Activated B cell treated with CpG ODN at 0.5 μM for 24 hours (primary cell): ENCODE data around the gene PLSCR2. TPM values are rescaled to one million over a fixed set of nuclear protein-coding genes. Genes with fewer than 3 reads are reported as not detected.
A peak's percentile ranks its signal among the peaks of the same experiment; 100 is the strongest.
"Not testable (repeated sequence)": the region's sequence is repeated elsewhere in the genome, so short reads cannot be mapped to it uniquely, and the experiment has no call there.

ENCODE experiments used
- ATAC-seq: fragments of 200-7000 bp; cut with Tn5 transposase; one replicate; pipeline ENCODE4 v1.10.0; 2021; ENCODE audit warnings: low read depth, mild to moderate bottlenecking, moderate library complexity
- CTCF ChIA-PET: fragments of 350-600 bp; sonication (Branson Sonifier 250); formaldehyde crosslinking; loops from one replicate; lab custom pipeline; 2021; ENCODE audit warnings: antibody characterized with exemption; lab: Charles Lee
- POLR2A ChIA-PET: fragments of 350-600 bp; sonication (Branson Sonifier 250); formaldehyde crosslinking; loops from one replicate; lab custom pipeline; 2021; ENCODE audit warnings: antibody characterized with exemption; lab: Charles Lee
- DNase-seq: peaks from one replicate; pipeline ENCODE4 v3.0.0; 2022
- H3K27ac Mint-ChIP-seq: one replicate; pipeline ENCODE4 v1.8.0; 2020; ENCODE audit warnings: mixed read lengths
- H3K27me3 Mint-ChIP-seq: one replicate; pipeline ENCODE4 v1.8.0; 2021; ENCODE audit warnings: mixed read lengths
- H3K36me3 Mint-ChIP-seq: one replicate; pipeline ENCODE4 v1.8.0; 2021; ENCODE audit warnings: low read depth, mixed read lengths
- H3K4me1 Mint-ChIP-seq: one replicate; pipeline ENCODE4 v1.8.0; 2021; ENCODE audit warnings: mixed read lengths
- H3K4me3 Mint-ChIP-seq: one replicate; pipeline ENCODE4 v1.8.0; 2020; ENCODE audit warnings: mild to moderate bottlenecking, mixed read lengths
- H3K9me3 Mint-ChIP-seq: one replicate; pipeline ENCODE4 v1.8.0; 2020; ENCODE audit warnings: mixed read lengths
- intact Hi-C: fragments of 100-400 bp; cut with micrococcal nuclease; formaldehyde crosslinking; loops from one replicate; pipeline ENCODE4 v1.15.1; 2024
- total RNA-seq: library from RNA; stranded (reverse); gene quantifications from 2 replicates; pipeline ENCODE4 v1.2.3, GENCODE V29; 2022
- TF ChIP-seq, protein P1 (sequence below): fragments of 200-600 bp; IDR thresholded peaks from one replicate; pipeline ENCODE4 v1.8.0; 2022; ENCODE audit warnings: antibody characterized with exemption, mild to moderate bottlenecking

Gene PLSCR2
- total RNA-seq, 1 donor from 2014 or later = not detected

DNA sequence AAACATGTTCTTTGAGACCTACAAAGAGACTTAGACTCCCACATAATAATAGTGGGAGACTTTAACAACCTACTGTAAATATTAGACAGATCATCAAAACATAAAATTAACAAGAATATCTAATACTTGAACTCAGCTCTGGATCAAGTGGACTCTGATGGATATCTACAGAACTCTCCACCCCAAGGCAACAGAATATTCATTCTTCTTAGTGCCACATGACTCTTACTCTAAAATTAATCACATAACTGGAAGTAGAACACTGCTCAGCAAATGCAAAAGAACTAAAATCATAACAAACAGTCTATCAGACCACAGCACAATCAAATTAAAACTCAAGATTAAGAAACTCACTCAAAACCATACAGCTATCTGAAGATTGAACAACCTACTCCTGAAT lies 15.9 kb upstream of the PLSCR2 start:
- ChIA-PET POLR2A (no interaction called here), CTCF (no interaction called here)
- ATAC-seq = no peak
- H3K27ac Mint-ChIP-seq = no peak overlapping the region
- TF ChIP-seq, protein P1, sequence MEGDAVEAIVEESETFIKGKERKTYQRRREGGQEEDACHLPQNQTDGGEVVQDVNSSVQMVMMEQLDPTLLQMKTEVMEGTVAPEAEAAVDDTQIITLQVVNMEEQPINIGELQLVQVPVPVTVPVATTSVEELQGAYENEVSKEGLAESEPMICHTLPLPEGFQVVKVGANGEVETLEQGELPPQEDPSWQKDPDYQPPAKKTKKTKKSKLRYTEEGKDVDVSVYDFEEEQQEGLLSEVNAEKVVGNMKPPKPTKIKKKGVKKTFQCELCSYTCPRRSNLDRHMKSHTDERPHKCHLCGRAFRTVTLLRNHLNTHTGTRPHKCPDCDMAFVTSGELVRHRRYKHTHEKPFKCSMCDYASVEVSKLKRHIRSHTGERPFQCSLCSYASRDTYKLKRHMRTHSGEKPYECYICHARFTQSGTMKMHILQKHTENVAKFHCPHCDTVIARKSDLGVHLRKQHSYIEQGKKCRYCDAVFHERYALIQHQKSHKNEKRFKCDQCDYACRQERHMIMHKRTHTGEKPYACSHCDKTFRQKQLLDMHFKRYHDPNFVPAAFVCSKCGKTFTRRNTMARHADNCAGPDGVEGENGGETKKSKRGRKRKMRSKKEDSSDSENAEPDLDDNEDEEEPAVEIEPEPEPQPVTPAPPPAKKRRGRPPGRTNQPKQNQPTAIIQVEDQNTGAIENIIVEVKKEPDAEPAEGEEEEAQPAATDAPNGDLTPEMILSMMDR = no peak
- intact Hi-C loops = no loop called here
- no peaks in the 10 kb centered on the region for H3K4me1 Mint-ChIP-seq
- peaks cover 16% of the 10 kb centered on the region for H3K9me3 Mint-ChIP-seq
- no peak for DNase-seq
- H3K36me3 Mint-ChIP-seq = no peaks in the 10 kb centered on the region
- no peak overlapping the region for H3K4me3 Mint-ChIP-seq
- H3K27me3 Mint-ChIP-seq = peaks cover 19% of the 10 kb centered on the region

DNA sequence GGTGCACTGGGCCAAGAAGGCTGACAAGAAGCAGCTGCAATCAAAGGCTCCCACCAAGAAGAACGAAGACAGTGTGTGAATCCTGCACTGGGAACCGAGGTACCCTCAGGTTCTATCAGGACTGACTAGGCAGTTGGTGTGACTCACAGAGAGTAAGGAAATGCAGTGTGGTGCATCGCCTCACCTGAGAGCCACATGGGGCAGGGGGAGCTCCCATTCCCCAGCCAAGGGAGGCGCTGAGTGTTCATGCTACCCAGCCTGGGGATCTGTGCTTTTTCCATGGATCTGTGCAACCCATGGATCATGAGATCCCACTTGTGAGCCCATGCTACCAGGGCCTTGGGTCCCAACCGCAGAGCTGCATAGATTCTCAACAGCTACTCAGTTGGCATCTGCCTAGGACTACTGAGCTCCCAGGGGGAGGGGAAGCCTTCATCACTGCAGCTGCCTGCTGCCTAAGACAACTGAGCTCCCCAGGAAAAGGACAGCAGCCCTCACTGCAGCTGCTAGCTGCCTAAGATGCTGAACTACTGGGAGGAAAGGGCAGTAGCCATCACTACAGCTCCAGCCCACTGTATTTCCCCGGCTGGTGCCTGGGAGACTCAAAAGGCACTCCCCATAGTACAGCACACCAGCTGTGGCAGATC lies 6.9 kb upstream of the PLSCR2 start:
- H3K36me3 Mint-ChIP-seq = no peaks in the 10 kb centered on the region
- TF ChIP-seq, protein P1 = no peak
- POLR2A ChIA-PET = no interaction called here
- no peak overlapping the region for H3K4me3 Mint-ChIP-seq
- H3K27me3 Mint-ChIP-seq = peaks cover 22% of the 10 kb centered on the region
- CTCF ChIA-PET = no interaction called here
- H3K9me3 Mint-ChIP-seq = no peaks in the 10 kb centered on the region
- DNase-seq = no peak
- no peak for ATAC-seq
- no peak overlapping the region for H3K27ac Mint-ChIP-seq
- intact Hi-C loops = no loop called here
- H3K4me1 Mint-ChIP-seq = no peaks in the 10 kb centered on the region

DNA sequence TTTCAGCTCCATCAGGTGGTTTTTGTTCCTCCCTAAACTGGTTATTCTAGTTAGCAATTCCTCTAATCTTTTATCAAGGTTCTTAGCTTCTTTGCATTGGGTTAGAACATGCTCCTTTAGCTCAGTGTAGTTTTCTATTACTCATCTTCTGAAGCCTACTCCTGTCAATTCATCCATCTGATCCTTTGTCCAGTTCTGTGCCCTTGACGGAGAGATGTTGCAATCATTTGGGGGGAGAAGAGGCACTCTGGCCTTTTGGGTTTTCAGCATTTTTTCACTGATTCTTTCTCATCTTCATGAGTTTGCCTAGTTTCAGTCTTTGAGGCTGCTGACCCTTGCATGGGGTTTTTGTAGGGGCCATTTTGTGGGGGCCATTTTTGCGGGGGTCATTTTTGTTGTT lies 5.6 kb upstream of the PLSCR2 start:
- H3K27me3 Mint-ChIP-seq = peaks cover 17% of the 10 kb centered on the region
- intact Hi-C loops, ATAC-seq, POLR2A ChIA-PET, H3K4me3 Mint-ChIP-seq, H3K9me3 Mint-ChIP-seq, H3K36me3 Mint-ChIP-seq, H3K4me1 Mint-ChIP-seq, CTCF ChIA-PET, H3K27ac Mint-ChIP-seq, DNase-seq: not testable (repeated sequence)

DNA sequence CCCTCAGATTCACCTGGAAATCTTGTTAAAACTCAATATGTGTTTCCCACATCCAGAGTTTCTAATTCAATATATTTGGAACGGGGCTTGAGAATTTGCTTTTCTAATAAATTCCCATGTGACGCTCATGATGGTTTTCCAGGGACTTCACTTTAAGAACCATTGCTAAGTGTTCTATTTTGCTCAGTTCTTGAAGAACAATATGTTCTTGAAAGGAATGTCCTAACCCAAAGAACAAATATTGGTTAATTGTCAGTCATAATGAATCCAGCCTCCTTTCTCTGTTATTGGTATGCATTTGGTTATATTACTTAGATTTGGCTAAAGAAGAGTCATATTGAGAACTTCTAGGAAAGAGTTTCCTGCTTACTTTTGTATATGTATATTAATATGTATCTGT lies 4.4 kb upstream of the PLSCR2 start:
- Mint-ChIP-seq H3K4me3 (no peak overlapping the region), H3K36me3 (no peaks in the 10 kb centered on the region), H3K27me3 (peaks cover 8% of the 10 kb centered on the region), H3K27ac (no peak overlapping the region), H3K4me1 (peaks cover 13% of the 10 kb centered on the region), H3K9me3 (no peaks in the 10 kb centered on the region)
- DNase-seq (no peak), ATAC-seq (no peak)
- TF ChIP-seq, protein P1 = no peak
- intact Hi-C loops = no loop called here
- CTCF ChIA-PET = no interaction called here
- POLR2A ChIA-PET = no interaction called here

DNA sequence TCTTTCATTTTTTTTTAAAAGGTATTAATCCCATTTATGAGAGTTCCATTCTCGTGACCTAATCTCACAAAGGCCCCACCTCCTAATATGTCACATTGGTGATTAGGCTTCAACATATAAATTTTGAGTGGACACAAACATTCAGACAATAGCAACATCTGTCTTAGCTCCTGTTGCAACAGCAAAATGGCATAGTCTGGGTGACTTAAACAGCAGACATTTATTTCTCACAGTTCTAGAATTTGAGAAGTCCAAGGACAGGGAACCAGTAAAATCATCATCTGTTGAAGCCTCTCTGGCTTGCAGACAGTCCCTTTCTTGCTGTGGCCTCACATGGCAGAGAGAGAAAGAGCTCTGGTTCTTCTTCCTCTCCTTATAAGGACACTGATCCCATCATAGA lies 3.2 kb upstream of the PLSCR2 start:
- POLR2A ChIA-PET = no interaction called here
- DNase-seq = no peak
- CTCF ChIA-PET = no interaction called here
- Mint-ChIP-seq H3K4me1 (peaks cover 16% of the 10 kb centered on the region), H3K27ac (no peak overlapping the region), H3K27me3 (no peaks in the 10 kb centered on the region), H3K4me3 (no peak overlapping the region), H3K36me3 (no peaks in the 10 kb centered on the region), H3K9me3 (no peaks in the 10 kb centered on the region)
- no peak for ATAC-seq
- TF ChIP-seq, protein P1 = no peak
- intact Hi-C loops = no loop called here

DNA sequence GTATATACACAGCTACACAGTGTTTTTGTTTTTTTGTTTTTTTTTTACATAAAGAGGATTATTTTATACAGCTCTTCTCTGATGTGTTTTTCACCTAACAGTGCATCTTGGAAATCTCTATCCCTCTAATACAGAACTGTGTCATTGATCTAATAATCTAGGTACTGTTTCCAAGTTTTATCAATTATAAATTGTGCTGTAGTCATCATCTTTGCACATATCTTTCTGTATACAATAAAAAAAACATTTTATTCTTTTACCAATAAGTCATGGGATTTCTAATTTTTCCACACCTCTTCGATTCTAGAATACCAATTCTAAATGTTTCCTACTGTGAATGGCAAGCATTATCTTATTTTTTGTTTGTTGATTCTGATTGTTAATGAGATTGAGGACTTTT lies 1.7 kb upstream of the PLSCR2 start:
- no peaks in the 10 kb centered on the region for H3K9me3 Mint-ChIP-seq
- DNase-seq (no peak), ATAC-seq (no peak)
- POLR2A ChIA-PET = no interaction called here
- CTCF ChIA-PET = no interaction called here
- H3K4me1 Mint-ChIP-seq = peaks cover 16% of the 10 kb centered on the region
- no peaks in the 10 kb centered on the region for H3K27me3 Mint-ChIP-seq
- no peaks in the 10 kb centered on the region for H3K36me3 Mint-ChIP-seq
- intact Hi-C loops = no loop called here
- H3K4me3 Mint-ChIP-seq = peak overlapping the region; percentile 32
- no peak overlapping the region for H3K27ac Mint-ChIP-seq
- TF ChIP-seq, protein P1 = no peak
